CD14-positive monocyte (primary cell): ENCODE results near the gene SLC22A7. TPM values are rescaled to one million over a fixed set of nuclear protein-coding genes. Genes with fewer than 3 reads are reported as not detected.

Source experiments
- DNase-seq, 3 donors: peaks; one replicate each; pipeline ENCODE4 v3.0.0-alpha.2; 2011 to 2022
- H2AFZ ChIP-seq: 2 replicates; pipeline ENCODE4 v1.6.0; 2012; ENCODE audit warnings: mild to moderate bottlenecking, low read depth, low read length, inconsistent platforms; ENCODE audit not compliant: insufficient read depth, poor library complexity, severe bottlenecking
- H3K27ac ChIP-seq, 2 donors: 1 replicate in 1 of 2; 2 replicates in 1 of 2; pipeline ENCODE4 v1.5.1; 2012 to 2013; ENCODE audit warnings: low read length in 2 of 2, control low read depth in 1 of 2, inconsistent platforms in 1 of 2, low read depth in 1 of 2, mild to moderate bottlenecking in 1 of 2
- H3K27me3 ChIP-seq, 2 donors: one replicate each; pipeline versions ENCODE4 v1.6.0 to v1.6.1; 2011 to 2013; ENCODE audit warnings: low read length in 2 of 2; ENCODE audit not compliant: control insufficient read depth in 2 of 2, insufficient read depth in 2 of 2
- H3K36me3 ChIP-seq, 2 donors: replicated peaks in 1 of 2; 1 replicate in 1 of 2; 2 replicates in 1 of 2; pipeline versions ENCODE4 v1.5.1 to v1.6.1; 2012 to 2013; ENCODE audit warnings: low read length in 2 of 2, control low read depth in 1 of 2, inconsistent platforms in 1 of 2, mild to moderate bottlenecking in 1 of 2; ENCODE audit not compliant: insufficient read depth in 2 of 2, control insufficient read depth in 1 of 2
- H3K4me1 ChIP-seq, 2 donors: 1 replicate in 1 of 2; 2 replicates in 1 of 2; pipeline versions ENCODE4 v1.5.1 to v1.6.1; 2012 to 2013; ENCODE audit warnings: low read length in 2 of 2, control low read depth in 1 of 2, inconsistent platforms in 1 of 2, mild to moderate bottlenecking in 1 of 2, moderate library complexity in 1 of 2; ENCODE audit not compliant: insufficient read depth in 2 of 2, control insufficient read depth in 1 of 2
- H3K4me2 ChIP-seq: replicated peaks from 2 replicates; pipeline ENCODE3; 2012; ENCODE audit warnings: low read length, moderate library complexity, mild to moderate bottlenecking; ENCODE audit not compliant: poor library complexity, severe bottlenecking; ENCODE audit errors: extremely low read depth
- H3K4me3 ChIP-seq, 3 experiments: fragments of 200-600 bp in 1 of 3; sonication (generic) in 1 of 3; replicated peaks in 1 of 3; 1 replicate in 2 of 3; 2 replicates in 1 of 3; pipeline ENCODE4 v1.5.1; 2011 to 2013; ENCODE audit warnings: low read length in 3 of 3, mild to moderate bottlenecking in 3 of 3, control low read depth in 2 of 3, low read depth in 2 of 3, inconsistent platforms in 1 of 3, moderate library complexity in 1 of 3
- H3K79me2 ChIP-seq: 2 replicates; pipeline ENCODE4 v1.6.0; 2012; ENCODE audit warnings: mild to moderate bottlenecking, control low read depth, inconsistent platforms, low read length, moderate library complexity; ENCODE audit not compliant: insufficient read depth
- H3K9ac ChIP-seq: 2 replicates; pipeline ENCODE4 v1.6.0; 2017; ENCODE audit warnings: low read length, mild to moderate bottlenecking; ENCODE audit not compliant: insufficient read depth, poor library complexity, severe bottlenecking
- H3K9me3 ChIP-seq, 2 donors: replicated peaks in 1 of 2; 1 replicate in 1 of 2; 2 replicates in 1 of 2; pipeline versions ENCODE4 v1.5.1 to v1.6.1; 2012 to 2013; ENCODE audit warnings: low read length in 2 of 2, control low read depth in 1 of 2; ENCODE audit not compliant: control insufficient read depth in 1 of 2, insufficient read depth in 1 of 2
- H4K20me1 ChIP-seq: 2 replicates; pipeline ENCODE4 v1.6.0; 2012; ENCODE audit warnings: mild to moderate bottlenecking, low read length, control low read depth, moderate library complexity; ENCODE audit not compliant: insufficient read depth
- H3K27ac Mint-ChIP-seq, 7 donors: one replicate each; pipeline ENCODE4 v1.8.0; 2020; ENCODE audit warnings: mild to moderate bottlenecking in 7 of 7, mixed read lengths in 7 of 7, moderate library complexity in 6 of 7, inconsistent platforms in 2 of 7
- H3K27me3 Mint-ChIP-seq, 3 donors: one replicate each; pipeline ENCODE4 v1.8.0; 2021 to 2022; ENCODE audit warnings: low read depth in 3 of 3, mild to moderate bottlenecking in 3 of 3, mixed read lengths in 3 of 3, moderate library complexity in 3 of 3, inconsistent platforms in 1 of 3
- H3K36me3 Mint-ChIP-seq, 2 donors: one replicate each; pipeline ENCODE4 v1.8.0; 2020; ENCODE audit warnings: mixed read lengths in 2 of 2, inconsistent platforms in 1 of 2, mild to moderate bottlenecking in 1 of 2
- H3K4me1 Mint-ChIP-seq: one replicate; pipeline ENCODE4 v1.8.0; 2020; ENCODE audit warnings: mild to moderate bottlenecking, mixed read lengths
- H3K4me3 Mint-ChIP-seq, 2 donors: one replicate each; pipeline ENCODE4 v1.8.0; 2020; ENCODE audit warnings: mild to moderate bottlenecking in 2 of 2, mixed read lengths in 2 of 2, moderate library complexity in 1 of 2
- H3K9me3 Mint-ChIP-seq, 7 donors: one replicate each; pipeline ENCODE4 v1.8.0; 2020 to 2022; ENCODE audit warnings: mixed read lengths in 7 of 7, mild to moderate bottlenecking in 6 of 7, moderate library complexity in 6 of 7, inconsistent platforms in 2 of 7
- WGBS: methylation state at CpG from one replicate; pipeline ENCODE4 v1.1.5; 2013; ENCODE audit warnings: missing lambda C conversion rate; ENCODE audit not compliant: insufficient coverage; 5-methylcytosine and 5-hydroxymethylcytosine counted together
- intact Hi-C, 2 donors: fragments of 100-400 bp; cut with micrococcal nuclease; formaldehyde crosslinking; loops; one replicate each; pipeline versions ENCODE4 v1.15.0 to v1.15.1; 2023
- polyA plus RNA-seq, 3 donors: library from polyadenylated mRNA; depleted of rRNA in 1 of 3; unstranded in 2 of 3; stranded (reverse) in 1 of 3; fragments of 300-500 nt in 2 of 3; fragments of >200 nt in 1 of 3; fragmentation: Illumina TruSeq in 2 of 3; gene quantifications; 1 replicate in 2 of 3; 2 replicates in 1 of 3; pipeline ENCODE4 v1.2.3, GENCODE V29; 2012 to 2021
- TF ChIP-seq, protein P1 (sequence below): fragments of 200-600 bp; IDR thresholded peaks from one replicate; pipeline ENCODE4 v1.8.0; 2022; ENCODE audit warnings: antibody characterized with exemption, mild to moderate bottlenecking

The SLC22A7 gene
- polyA plus RNA-seq, 3 donors: not detected

DNA sequence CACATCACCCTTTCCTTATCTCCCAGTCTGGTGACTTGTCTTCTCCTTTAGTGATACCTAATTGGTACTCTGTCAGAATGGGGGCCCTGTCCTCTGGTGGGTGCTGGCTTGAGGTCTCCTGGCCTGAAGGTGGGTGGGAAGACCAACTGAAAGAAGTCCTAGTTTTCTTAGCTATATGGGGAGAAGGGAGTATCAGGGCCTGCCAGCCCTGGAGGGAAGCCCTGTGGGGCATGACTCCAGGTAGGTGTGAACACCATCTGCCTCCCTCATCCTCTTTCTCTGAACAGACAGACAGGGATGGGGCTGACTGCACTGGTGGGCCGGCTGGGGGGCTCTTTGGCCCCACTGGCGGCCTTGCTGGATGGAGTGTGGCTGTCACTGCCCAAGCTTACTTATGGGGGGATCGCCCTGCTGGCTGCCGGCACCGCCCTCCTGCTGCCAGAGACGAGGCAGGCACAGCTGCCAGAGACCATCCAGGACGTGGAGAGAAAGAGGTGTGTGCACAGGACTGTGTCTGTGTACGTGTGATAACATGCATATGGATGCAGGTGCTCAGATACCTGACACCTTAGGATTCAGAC lies 5.8 kb downstream of the SLC22A7 start:
- H3K9me3 ChIP-seq: no peaks in the 10 kb centered on the region
- WGBS: 96% methylated on average over 4 of the region's 8 CpGs
- H3K4me3 ChIP-seq: no peak overlapping the region
- H3K27me3 ChIP-seq: peaks cover 0 to 3% of the 10 kb centered on the region in 2 donors
- H4K20me1 ChIP-seq: no peaks in the 10 kb centered on the region
- no peaks in the 10 kb centered on the region for H3K79me2 ChIP-seq
- no peak overlapping the region for H2AFZ ChIP-seq
- no peaks in the 10 kb centered on the region for H3K36me3 ChIP-seq
- Mint-ChIP-seq H3K4me3 (no peak overlapping the region), H3K9me3 (no peaks in the 10 kb centered on the region), H3K27ac (no peak overlapping the region), H3K27me3 (peaks cover 5 to 13% (median 7%) of the 10 kb centered on the region in 3 donors), H3K36me3 (no peaks in the 10 kb centered on the region), H3K4me1 (peaks cover 21% of the 10 kb centered on the region)
- H3K4me2 ChIP-seq: no peak overlapping the region
- H3K9ac ChIP-seq: no peak overlapping the region
- intact Hi-C loops: no loop called here
- TF ChIP-seq, protein P1, sequence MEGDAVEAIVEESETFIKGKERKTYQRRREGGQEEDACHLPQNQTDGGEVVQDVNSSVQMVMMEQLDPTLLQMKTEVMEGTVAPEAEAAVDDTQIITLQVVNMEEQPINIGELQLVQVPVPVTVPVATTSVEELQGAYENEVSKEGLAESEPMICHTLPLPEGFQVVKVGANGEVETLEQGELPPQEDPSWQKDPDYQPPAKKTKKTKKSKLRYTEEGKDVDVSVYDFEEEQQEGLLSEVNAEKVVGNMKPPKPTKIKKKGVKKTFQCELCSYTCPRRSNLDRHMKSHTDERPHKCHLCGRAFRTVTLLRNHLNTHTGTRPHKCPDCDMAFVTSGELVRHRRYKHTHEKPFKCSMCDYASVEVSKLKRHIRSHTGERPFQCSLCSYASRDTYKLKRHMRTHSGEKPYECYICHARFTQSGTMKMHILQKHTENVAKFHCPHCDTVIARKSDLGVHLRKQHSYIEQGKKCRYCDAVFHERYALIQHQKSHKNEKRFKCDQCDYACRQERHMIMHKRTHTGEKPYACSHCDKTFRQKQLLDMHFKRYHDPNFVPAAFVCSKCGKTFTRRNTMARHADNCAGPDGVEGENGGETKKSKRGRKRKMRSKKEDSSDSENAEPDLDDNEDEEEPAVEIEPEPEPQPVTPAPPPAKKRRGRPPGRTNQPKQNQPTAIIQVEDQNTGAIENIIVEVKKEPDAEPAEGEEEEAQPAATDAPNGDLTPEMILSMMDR: no peak
- H3K27ac ChIP-seq: no peak overlapping the region
- H3K4me1 ChIP-seq: peaks cover 11 to 14% of the 10 kb centered on the region in 2 donors
- DNase-seq: no peak

DNA sequence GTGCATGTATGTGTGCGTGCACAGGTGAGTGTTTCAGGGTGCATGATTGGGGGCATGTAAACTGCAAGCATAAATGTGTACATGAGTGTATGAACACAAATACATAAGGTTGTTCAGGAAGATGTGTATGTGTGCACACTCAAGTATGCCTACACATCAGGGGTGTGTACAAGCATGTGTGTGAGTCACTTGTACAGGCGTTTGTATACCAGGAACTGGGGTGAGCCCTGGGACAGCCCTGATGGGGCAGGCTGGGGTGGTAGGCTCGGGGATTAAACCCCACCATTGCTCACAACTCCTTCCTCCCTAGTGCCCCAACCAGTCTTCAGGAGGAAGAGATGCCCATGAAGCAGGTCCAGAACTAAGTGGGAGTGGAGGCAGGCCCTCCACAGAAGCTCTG lies 6.3 kb downstream of the SLC22A7 start:
- Histone ChIP-seq H3K9me3 (no peaks in the 10 kb centered on the region), H3K79me2 (no peaks in the 10 kb centered on the region), H3K9ac (no peak overlapping the region), H3K27ac (no peak overlapping the region), H3K4me2 (no peak overlapping the region), H3K4me1 (peaks cover 16 to 19% of the 10 kb centered on the region in 2 donors), H3K27me3 (peaks cover 0 to under 1% of the 10 kb centered on the region in 2 donors), H3K4me3 (no peak overlapping the region), H2AFZ (no peak overlapping the region), H4K20me1 (no peaks in the 10 kb centered on the region), H3K36me3 (no peaks in the 10 kb centered on the region)
- H3K4me1 Mint-ChIP-seq: peaks cover 26% of the 10 kb centered on the region
- intact Hi-C loops: no loop called here
- no peak for DNase-seq
- H3K36me3 Mint-ChIP-seq: no peaks in the 10 kb centered on the region
- no peak overlapping the region for H3K4me3 Mint-ChIP-seq
- WGBS: 83% methylated on average over 2 of the region's 3 CpGs
- TF ChIP-seq, protein P1: no peak
- H3K27me3 Mint-ChIP-seq: peaks cover 2 to 11% (median 3%) of the 10 kb centered on the region in 3 donors
- H3K27ac Mint-ChIP-seq: no peak overlapping the region
- H3K9me3 Mint-ChIP-seq: no peaks in the 10 kb centered on the region
